GM21528 (cell line): ENCODE data around the gene SAP130.

Experiments
- ATAC-seq: cut with Tn5 transposase; IDR thresholded peaks from one replicate; pipeline ENCODE4 v1.9.1; 2021; ENCODE audit warnings: mild to moderate bottlenecking, moderate library complexity; ENCODE audit not compliant: unreplicated experiment, low FRiP score

Gene SAP130

DNA sequence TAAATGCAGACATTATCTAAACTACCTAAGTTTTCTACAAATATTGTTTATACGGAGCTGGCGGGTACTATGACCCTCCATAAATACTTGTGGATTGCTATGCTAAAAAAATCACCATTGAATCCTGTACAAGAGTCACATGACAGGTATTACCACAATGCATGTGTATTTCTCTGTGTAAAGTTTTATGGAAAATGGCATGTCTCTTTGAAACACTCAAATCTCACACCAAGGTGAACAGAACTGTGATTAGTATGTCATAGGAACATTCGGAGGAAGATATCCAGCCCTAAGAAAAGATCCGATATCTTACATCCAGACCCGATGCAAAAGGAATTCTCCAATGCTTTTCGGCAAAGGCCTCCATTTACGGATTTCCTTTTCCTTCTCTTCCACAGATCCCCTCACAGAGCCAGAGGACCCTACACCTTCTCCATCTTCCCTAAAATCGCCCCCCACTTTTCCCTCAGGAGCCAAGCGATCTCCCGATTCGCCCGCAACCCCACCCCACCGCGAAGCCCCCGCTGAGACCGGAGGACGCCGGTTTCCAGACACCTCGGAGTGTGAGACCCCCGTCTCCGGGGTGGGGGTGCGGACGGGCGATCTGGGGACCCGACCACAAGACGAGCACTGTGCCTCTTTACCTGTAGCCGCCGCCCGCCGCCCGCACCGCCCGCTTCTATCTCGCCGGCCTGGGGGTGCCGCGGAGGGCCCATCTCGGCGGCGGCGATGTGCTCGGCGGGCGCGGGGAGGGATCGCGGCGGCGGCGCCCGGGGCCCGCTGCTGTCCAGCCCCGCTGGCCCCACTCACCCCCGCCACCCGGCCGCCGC lies 1.2 kb downstream of the SAP130 start:
- ATAC-seq: peak; percentile 2

DNA sequence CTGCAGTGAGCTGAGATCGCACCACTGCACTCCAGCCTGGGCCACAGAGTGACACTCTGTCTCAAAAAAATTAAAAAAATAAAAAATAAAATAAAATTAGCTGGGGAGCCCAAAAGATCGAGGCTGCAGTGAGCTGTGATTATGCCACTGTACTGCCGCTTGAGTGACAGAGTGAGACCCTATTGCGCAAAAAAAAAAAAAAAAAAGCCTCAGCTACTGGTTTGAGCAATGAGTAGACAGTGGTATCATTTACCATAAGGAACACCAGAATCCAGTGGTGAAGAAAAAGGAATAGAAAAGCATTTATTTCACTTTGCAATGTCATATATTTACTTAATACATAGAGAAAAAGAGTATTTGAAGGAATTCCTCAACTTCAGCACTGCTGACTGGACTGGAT lies 3.0 kb downstream of the SAP130 start:
- ATAC-seq: no peak

DNA sequence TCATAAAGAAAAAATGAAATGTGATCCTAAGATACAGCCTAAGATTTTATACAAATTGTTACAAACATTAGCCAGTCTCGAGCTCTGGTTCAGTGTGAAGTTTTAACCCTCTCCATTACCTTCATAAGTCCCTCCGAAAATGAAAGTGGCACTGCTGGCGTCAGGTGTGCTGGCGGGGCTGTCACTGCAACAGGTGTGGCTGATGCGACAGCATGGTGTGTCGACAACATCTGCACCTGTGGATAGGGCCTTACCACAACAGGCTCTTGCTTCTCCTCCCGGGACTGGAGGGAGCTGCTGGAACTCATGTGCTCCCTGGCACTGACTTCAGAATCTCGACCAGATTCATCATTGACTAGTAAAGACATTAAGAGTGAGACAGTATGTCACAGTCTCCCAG lies 10.3 kb downstream of the SAP130 start:
- no peak for ATAC-seq

DNA sequence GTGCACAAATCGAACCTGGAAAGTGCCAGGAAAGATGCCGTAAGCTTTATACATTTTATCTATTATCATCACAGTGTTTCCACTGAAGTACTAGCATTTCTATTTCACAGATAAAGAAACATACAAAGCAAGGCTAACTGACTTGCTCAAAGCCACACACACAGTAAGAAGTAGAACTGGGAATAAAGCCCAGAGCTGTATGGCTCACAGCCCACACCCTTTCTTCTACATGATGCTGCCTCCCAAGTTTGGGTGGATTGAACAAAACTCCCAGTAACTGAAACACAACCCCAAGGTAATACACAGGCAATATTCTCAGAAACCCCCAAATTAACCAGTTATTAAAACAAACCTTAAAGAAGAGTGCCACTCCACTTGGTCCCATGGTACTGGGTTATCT lies 11.2 kb downstream of the SAP130 start:
- no peak for ATAC-seq

DNA sequence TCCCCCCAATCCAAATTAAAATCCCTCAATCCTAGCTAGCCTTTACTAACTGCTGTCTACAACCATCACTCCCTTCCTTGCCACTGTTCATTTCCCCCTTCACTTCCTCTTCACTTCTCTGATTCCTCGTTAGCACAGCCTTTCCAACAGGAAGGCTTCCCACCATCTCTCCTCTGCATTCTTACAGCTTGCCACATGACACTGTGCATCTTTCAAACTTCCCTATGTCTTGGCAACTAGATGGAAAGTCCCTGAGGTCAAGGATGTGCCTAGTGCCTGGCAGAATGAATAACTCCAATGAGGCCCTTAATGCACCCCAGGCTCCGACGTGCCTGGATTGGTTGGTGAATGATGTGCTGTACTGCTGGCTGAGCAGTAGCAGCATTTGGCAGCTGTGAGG lies 15.2 kb downstream of the SAP130 start:
- ATAC-seq: no peak

DNA sequence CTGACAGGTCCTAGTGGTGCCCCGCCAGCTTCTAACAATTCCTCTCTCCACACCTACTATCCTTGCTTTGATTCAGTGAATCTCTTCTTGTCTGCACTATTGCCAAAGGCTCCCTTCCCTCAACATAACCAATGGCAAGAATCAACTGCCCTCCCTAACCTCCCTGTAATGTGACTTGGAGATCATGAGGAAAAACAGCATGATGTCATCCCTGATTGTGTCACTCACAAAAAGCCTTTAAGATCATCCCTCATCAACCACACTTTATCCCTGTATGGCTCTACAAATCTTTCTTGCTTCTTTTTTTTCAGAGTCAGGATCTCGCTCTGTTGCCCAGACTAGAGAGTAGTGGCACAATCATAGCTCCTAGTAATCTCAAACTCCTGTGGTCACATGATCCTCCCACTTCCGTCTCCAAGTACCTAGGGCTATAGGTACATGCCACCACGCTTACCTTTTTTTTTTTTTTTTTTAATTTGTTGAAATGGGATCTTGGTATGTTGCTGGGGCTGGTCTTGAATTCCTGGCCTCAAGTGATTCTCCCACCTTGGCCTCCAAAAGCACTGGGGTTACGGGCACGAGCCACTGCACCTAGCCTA lies 19.7 kb downstream of the SAP130 start:
- no peak for ATAC-seq

DNA sequence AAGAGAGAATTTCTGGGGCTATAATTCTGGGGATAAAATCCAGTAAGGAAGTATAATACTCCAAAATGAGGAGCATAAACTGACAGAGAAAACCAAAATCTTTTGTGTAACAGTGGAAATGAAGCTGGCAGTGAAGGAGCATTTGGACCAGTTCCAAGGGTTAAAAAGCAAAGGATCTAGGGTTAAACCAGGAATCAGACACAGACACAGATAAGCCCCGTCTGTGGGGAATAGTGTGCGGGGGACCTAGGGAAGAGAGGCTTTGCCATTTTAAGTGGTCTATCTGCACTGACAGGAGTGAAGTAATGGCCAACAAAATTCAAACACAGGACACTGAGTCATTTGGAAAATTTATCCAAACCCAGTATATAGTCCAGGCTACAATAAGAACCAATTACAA lies 23.4 kb downstream of the SAP130 start:
- no peak for ATAC-seq

DNA sequence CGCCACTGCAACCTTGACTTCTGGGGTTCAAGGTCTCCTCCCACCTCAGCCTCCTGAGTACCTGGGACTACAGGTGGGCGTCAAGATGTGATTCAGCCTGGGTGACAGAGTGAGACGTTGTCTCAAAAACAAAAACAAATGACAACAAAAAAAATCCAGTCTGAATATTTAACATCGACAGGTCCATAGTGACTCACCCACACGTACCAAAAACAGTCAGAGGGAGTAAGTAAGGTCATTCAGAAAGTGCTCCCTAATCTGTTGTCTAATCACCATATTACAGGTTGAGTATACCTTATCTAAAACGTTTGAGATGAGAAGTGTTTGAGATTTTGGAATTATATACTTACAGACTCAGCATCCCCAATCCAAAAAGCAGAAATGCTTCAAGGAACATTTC lies 24.4 kb downstream of the SAP130 start:
- no peak for ATAC-seq

DNA sequence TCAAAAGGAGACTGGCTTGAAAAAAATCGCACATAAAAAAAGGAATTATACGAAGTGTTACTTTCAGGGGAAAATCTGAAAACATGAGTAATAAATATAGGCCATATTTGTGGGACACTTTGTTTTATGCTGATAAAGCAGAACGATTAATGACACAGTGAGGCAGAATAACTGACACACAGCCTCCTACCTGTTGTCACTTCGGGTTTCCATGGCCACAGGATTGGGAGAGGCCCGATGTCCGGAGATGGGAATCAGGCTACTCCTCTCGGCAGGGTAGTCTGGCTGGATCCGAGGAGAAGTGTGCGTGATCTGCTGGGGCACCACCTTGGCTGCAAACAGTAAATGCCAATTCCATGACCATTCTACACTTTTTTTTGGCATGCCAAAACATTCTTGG lies 31.7 kb downstream of the SAP130 start:
- ATAC-seq: no peak

DNA sequence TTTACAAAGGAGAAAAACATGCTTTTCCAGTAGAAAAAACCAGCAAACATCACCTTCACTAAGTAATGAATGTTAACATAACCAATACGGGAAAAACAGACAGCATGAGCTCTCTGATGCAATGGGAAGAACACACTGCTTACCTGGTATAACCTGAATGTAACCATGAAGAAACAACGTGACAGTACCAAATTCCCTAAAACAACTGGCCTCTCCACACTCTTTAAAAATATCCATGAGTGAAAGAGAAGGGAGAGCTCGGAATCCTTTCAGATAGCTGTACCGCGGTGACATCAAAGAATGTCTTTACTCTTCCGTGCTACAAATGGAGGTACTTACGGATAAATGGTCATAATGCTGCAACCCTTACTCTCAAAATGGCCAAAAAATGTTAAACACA lies 32.1 kb downstream of the SAP130 start:
- ATAC-seq: no peak

DNA sequence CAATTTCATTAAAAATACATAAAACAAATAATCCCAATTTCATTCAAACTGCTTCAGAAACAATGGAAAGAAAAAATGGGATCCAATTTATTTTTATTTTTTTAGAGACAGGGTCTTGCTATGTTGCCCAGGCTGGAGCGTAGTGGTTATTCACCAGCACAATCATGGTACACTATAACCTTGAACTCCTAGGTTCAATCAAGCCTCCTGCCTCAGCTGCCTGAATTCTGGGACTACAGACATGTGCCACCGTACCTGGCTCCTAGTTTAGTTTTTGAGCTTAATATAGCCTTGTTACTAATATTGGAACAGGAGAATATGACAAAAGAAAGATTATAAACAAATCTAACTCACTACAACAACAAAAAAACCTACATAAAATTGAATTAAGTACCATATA lies 34.2 kb downstream of the SAP130 start:
- no peak for ATAC-seq

DNA sequence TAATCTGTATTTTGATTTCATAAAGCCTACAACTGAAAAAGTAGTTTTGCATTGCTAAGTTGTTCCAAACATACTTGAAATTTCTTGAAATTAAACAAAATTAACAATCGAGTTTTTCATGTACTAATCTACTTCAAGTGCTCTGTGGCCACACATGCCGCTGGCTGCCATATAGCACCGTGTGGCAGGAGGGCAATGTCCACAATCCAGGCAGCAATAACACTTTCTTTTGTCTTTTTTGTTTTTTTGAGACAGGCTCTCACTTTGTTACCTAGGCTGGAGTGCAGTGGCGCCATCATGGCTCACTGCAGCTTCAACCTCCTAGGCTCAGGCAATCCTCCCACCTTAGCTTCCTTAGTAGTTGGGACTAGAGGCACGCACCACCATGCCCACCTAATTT lies 36.1 kb downstream of the SAP130 start:
- ATAC-seq: no peak

DNA sequence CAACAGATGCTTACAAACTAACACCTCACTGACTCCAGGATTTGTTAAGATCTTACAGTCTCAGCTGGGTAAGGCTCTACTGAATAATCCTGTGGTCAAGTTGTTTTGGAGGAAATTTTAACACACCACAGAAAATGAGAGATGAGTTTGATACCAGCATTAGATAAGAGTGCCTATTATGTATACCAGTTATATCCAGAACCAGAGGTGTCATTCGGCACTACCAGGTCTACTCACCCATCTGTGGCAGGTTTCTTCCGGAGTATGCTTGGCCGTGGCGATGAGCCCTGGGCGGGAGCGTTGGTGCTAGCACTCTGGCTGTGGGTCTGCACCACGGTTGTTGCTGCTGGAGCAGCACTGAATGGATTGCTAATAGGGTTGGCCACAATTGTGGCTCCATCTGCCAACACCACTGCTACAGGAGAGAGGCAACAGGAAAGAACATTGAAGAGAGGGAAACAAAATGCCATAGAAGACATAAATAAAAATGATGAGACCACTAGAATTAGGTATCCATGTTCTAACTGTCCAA lies 41.2 kb downstream of the SAP130 start:
- no peak for ATAC-seq

DNA sequence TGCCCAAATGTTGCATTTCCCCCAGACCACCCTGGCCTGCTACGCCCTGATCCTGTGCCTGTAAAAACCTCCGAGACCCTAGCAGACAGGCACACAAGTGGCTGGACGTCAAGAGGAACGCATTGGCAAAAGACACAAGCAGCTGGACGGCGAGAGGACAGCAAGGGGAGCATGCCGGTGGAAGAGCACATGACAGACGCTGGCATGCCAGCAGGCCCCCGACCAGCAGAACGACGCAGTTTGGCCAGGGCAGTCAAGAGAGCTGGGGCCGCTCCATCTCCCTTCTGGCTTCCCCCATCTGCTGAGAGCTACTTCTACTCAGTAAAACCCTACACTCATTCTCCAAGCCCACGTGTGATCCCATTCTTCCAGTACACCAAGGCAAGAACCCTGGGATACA lies 42.1 kb downstream of the SAP130 start:
- ATAC-seq: no peak

DNA sequence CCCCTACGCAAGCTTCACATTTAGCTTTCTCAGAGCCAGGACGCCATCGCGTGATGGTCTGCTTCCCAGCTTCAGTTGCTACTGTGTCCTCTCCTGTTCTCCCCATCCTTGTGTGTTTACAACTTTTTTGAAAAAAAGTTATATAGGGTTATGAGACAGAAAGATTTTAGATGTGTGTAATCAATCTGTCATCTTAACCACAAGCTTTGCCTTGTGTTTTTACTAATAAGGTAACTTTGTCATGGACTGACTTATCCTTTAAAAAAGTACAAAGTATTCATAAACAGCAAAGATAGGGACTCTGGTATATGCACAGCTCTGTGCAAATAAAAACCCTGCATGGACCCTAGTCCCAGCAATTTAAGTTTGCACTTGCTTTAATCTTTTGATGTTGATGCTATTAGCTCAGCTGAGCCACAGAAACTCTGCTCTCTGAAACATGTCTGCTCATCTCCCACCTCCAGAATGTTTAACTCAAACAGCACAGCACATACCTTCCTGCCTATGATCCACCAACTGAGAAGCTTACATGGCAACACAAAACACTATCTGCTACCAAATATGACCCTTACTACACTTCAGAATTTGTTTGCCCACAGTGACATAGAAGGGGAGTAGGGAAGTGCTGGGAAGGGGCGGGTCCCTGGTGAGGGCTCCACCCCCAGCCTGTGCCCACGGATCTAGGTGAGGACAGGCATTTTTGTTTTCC lies 42.7 kb downstream of the SAP130 start:
- ATAC-seq: no peak

DNA sequence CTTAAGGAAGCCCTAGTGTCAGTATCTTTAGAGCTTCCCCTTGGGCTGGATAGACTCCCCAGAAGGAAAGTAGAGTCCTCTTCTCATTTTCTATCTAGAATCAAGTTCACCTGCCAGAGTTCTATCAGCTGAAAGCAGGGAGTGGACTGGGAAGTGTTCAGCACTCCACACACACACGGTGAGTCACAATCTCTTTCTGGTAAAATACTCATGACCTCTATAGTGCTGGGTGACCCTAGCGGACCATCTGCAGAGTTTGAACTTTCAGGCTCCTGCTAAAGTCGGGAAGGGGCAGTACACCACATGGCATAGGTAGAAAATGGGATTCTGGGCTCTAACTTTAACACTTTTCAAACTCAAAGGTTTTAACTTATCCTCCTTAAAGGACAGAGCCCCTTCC lies 43.3 kb downstream of the SAP130 start:
- no peak for ATAC-seq

DNA sequence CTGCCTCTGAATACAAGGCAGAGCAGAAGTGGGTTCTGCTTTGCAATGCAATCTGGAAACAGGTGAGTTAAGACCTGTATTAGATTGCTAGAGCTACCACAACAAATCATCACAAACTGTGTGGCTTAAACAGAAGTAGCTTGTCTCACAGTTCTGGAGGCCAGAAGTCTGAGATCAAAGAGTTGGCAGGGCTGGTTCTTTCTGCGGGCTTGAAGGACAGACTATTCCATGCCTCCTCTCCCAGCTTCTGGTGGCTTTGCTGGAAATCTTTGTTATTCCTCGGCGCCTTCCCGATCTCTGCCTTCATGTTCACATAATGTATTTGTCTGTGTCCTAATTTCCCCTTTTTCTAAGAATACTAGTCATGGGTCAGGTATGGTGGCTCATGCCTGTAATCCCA lies 58.4 kb downstream of the SAP130 start:
- no peak for ATAC-seq

DNA sequence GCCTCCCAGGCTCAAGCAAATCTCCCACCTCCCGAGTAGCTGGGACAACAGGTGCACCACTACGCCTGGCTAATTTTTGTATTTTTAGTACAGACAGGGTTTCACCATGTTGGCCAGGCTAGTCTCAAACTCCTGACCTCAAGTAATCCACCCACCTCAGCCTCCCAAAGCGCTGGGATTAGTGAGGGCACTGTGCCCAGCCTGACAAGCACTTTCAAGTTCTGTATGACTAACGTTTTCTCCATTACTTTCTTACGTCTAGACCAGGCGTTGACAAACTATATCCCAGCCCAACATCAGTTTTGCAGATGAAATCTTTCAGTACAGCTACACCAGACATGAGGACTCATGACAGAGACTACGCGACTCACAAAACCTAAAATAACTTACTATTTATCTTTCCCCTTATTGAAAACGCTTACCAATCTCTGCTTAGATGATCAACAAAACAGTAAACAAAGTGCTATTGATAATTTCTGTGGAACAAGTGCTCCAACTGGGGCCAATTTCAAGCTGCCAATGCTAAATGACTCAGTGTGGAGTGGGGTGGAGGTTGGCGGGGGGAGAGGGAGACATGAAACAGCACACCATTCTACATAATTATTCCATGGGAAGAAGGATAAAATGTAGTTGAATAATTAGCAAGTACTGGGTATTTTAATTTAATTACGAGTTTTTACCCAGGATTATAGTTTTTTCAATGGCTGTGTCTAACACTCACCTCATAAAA lies 59.1 kb downstream of the SAP130 start:
- no peak for ATAC-seq

DNA sequence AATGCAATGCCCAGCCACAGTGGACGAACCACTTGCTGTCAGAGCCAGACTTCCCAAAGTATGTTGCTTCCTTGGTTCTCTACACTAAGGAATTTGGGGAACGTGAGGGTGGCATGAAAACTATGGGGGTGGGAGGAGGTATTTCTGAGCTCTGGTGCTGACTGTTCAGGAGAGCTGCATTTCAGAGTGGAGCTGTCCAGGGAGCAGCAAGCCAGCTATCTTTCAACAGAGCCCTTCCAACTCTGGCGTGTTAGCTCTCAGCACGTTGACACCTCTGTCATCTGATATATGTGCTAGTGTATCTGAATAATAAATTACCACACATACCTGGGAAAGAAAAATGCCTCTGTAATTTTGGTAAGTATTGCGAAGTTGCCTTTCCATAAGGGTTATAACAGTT lies 66.1 kb downstream of the SAP130 start:
- ATAC-seq: no peak

DNA sequence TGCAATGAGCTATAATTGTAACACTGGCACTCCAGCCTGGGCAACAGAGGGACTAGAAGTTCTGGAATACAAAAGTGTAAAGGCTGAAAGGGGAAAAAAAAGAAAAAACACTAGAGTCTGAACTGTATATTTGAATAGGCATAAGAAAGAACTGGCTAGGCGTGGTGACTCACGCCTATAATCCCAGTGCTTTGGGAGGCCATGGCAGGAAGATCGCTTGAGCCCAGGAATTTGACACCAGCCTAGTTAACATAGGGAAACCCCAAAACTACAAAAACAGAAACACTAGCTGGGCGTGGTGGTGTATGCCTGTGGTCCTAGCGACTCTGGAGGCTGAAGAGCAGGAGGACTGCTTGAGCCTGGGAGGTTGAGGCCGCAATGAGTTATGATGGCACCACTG lies 70.6 kb downstream of the SAP130 start:
- ATAC-seq: no peak

DNA sequence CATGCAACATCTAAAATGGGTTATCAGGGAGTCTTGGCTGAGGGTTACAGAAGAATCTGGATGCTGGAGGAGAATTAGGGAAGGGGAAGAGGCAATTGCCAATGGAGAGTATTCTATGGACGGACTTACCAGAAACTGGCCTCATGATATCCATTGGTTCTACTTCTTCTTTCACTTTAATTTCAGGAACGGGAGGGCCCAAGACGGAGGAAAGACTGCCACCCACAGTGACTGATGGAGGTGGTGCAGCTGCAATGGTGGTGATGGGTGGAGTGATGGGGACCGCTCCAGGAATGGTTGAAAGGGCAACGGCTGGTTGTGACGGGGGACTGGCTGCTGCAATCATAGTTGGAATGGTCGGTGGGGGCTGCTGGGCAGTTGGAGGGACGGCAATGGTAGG lies 73.0 kb downstream of the SAP130 start:
- no peak for ATAC-seq
